Thoracic aorta (tissue), 2 donors: ENCODE results near the gene GTSE1. TPM values are rescaled to one million over a fixed set of nuclear protein-coding genes. Genes with fewer than 3 reads are reported as not detected.

Experiments used
- ATAC-seq: fragments of 150-250 bp; one replicate; pipeline ENCODE4 v1.8.0; 2017; ENCODE audit warnings: low read depth; ENCODE audit not compliant: insufficient number of reproducible peaks, low FRiP score
- DNase-seq: peaks from one replicate; pipeline ENCODE4 v3.0.0-alpha.2; 2020; ENCODE audit warnings: low spot score
- H3K27ac ChIP-seq, 2 donors: fragments of 200-600 bp; sonication (generic); 1 replicate in 1 of 2; 2 replicates in 1 of 2; pipeline ENCODE4 v1.5.1; 2016; ENCODE audit warnings: mild to moderate bottlenecking in 2 of 2, moderate library complexity in 2 of 2
- H3K27me3 ChIP-seq: fragments of 200-600 bp; sonication (generic); replicated peaks from 2 replicates; pipeline ENCODE4 v1.6.0; 2016; ENCODE audit warnings: mild to moderate bottlenecking; ENCODE audit not compliant: insufficient read depth
- H3K36me3 ChIP-seq: fragments of 200-600 bp; sonication (generic); one replicate; pipeline ENCODE4 v1.5.1; 2016
- H3K4me1 ChIP-seq, 2 donors: fragments of 200-600 bp; sonication (generic); 1 replicate in 1 of 2; 2 replicates in 1 of 2; pipeline versions ENCODE4 v1.5.1 to v1.6.0; 2016; ENCODE audit warnings: low read depth in 2 of 2, mild to moderate bottlenecking in 1 of 2; ENCODE audit not compliant: control insufficient read depth in 1 of 2
- H3K4me3 ChIP-seq: fragments of 200-600 bp; sonication (generic); 2 replicates; pipeline ENCODE4 v1.5.1; 2016; ENCODE audit warnings: mild to moderate bottlenecking
- H3K9me3 ChIP-seq: fragments of 200-600 bp; sonication (generic); 2 replicates; pipeline ENCODE4 v1.5.1; 2016
- total RNA-seq, 2 donors: library from RNA; depleted of rRNA; stranded (reverse); fragments of >200 nt; gene quantifications; one replicate each; pipeline versions ENCODE4 v1.1.0 to v1.2.3, GENCODE V29; 2016
- TF ChIP-seq, protein P1 (sequence below): fragments of 200-600 bp; sonication (generic); IDR thresholded peaks from one replicate; pipeline ENCODE4 v1.5.1; 2019; ENCODE audit warnings: antibody characterized with exemption

The GTSE1 gene
- total RNA-seq, 2 donors from 2014 or later = 0.41 to 0.92 TPM

- Histone ChIP-seq H3K36me3 (no peaks in the 10 kb centered on the region), H3K4me3 (no peak overlapping the region), H3K4me1 (no peaks in the 10 kb centered on the region), H3K27me3 (no peaks in the 10 kb centered on the region), H3K9me3 (no peaks in the 10 kb centered on the region), H3K27ac (no peak overlapping the region)
- no peak for ATAC-seq
- no peak for DNase-seq
- TF ChIP-seq, protein P1, sequence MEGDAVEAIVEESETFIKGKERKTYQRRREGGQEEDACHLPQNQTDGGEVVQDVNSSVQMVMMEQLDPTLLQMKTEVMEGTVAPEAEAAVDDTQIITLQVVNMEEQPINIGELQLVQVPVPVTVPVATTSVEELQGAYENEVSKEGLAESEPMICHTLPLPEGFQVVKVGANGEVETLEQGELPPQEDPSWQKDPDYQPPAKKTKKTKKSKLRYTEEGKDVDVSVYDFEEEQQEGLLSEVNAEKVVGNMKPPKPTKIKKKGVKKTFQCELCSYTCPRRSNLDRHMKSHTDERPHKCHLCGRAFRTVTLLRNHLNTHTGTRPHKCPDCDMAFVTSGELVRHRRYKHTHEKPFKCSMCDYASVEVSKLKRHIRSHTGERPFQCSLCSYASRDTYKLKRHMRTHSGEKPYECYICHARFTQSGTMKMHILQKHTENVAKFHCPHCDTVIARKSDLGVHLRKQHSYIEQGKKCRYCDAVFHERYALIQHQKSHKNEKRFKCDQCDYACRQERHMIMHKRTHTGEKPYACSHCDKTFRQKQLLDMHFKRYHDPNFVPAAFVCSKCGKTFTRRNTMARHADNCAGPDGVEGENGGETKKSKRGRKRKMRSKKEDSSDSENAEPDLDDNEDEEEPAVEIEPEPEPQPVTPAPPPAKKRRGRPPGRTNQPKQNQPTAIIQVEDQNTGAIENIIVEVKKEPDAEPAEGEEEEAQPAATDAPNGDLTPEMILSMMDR = no peak
Observed at GRCh38 chr22:46326066-46326680, 29.5 kb downstream of the GTSE1 start.

GRCh38 chr22:46327691-46328465 lies 31.2 kb downstream of the GTSE1 start:
- Histone ChIP-seq H3K27ac (no peak overlapping the region), H3K36me3 (no peaks in the 10 kb centered on the region), H3K4me1 (no peaks in the 10 kb centered on the region), H3K9me3 (no peaks in the 10 kb centered on the region), H3K27me3 (no peaks in the 10 kb centered on the region), H3K4me3 (no peak overlapping the region)
- no peak for ATAC-seq
- DNase-seq = no peak
- TF ChIP-seq, protein P1 = no peak

- no peaks in the 10 kb centered on the region for H3K9me3 ChIP-seq
- no peaks in the 10 kb centered on the region for H3K27me3 ChIP-seq
- no peak overlapping the region for H3K27ac ChIP-seq
- TF ChIP-seq, protein P1 = no peak
- no peak for ATAC-seq
- no peaks in the 10 kb centered on the region for H3K4me1 ChIP-seq
- H3K4me3 ChIP-seq = no peak overlapping the region
- no peak for DNase-seq
- no peaks in the 10 kb centered on the region for H3K36me3 ChIP-seq
Observed at GRCh38 chr22:46328797-46329196, 32.1 kb downstream of the GTSE1 start.

DNA sequence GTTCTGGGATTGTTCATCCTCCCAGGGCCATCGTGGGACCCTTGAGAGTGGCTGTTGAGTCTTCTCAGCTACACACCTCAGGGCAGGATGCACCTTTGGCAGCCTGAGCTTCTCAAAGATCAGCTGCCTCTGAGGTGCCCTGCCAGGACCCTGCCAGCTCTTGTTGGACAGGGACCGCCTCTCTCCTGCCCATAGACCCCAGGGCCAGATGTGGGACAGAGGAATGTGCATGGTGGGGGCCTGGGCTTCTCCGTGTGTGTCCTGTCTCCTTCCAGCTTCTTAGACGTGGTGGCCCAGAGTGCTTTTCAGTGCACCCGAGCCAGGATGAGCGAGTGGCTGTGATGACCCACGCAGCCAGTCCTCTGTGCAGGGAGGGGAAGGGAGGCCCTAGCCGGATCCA lies 32.9 kb downstream of the GTSE1 start:
- no peak overlapping the region for H3K4me3 ChIP-seq
- DNase-seq (no peak), ATAC-seq (no peak)
- no peaks in the 10 kb centered on the region for H3K9me3 ChIP-seq
- no peaks in the 10 kb centered on the region for H3K27me3 ChIP-seq
- H3K4me1 ChIP-seq = no peaks in the 10 kb centered on the region
- no peaks in the 10 kb centered on the region for H3K36me3 ChIP-seq
- TF ChIP-seq, protein P1 = no peak
- H3K27ac ChIP-seq = no peak overlapping the region

DNA sequence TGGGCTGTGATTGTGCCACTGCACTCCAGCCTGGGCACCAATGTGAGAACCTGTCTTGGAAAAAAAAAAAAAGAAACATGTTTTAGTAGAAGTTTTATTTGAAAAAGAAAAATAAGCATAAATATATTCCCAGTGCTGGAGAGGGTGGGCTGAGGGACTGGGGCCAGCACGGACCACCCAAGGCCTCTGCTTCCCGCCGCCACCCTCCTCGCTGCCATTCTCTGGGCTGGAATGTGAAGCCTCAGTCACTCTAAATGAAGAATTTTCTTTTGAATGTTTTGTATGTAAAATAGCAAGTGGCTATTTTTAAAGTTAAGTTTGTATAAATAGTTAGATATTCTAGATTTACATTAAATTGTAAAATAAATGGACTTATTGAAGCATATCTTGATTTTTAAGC lies 33.8 kb downstream of the GTSE1 start:
- Histone ChIP-seq H3K4me1 (no peaks in the 10 kb centered on the region), H3K27me3 (no peaks in the 10 kb centered on the region), H3K9me3 (no peaks in the 10 kb centered on the region), H3K36me3 (no peaks in the 10 kb centered on the region), H3K27ac (no peak overlapping the region), H3K4me3 (no peak overlapping the region)
- DNase-seq = no peak
- ATAC-seq = no peak
- TF ChIP-seq, protein P1 = no peak
